AG09319 (cell line): ENCODE measurements around the gene CAPZA1.

Source experiments
- DNase-seq: peaks from one replicate; pipeline ENCODE4 v3.0.0-alpha.2; 2010; ENCODE audit warnings: low read depth; ENCODE audit errors: extremely low read depth
- TF ChIP-seq, protein P1 (sequence below): IDR thresholded peaks from 2 replicates; pipeline ENCODE4 v1.5.1; 2011; ENCODE audit warnings: low read depth, mild to moderate bottlenecking, inconsistent platforms, low read length, moderate library complexity

The CAPZA1 gene

DNA sequence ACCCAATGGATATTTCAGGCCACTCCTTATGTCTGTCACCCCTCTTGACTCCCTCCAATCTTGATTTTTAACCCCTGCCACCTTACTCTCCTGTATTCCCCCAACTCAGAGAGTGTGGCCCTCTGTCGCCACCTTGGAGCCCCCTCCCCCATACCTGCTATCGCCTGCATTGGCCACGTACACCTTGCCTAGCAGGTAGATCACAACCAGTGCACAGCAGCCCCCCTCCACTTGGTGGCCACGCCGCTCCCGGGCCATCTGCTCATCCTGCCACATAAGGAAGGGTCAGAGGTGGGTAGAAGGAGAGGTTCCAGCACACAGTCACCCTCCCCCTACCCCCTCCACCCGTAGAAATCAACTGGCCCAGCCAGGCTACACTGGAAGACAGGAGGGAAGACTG is 92.6 kb downstream of the CAPZA1 start:
- no peak for DNase-seq
- TF ChIP-seq, protein P1, sequence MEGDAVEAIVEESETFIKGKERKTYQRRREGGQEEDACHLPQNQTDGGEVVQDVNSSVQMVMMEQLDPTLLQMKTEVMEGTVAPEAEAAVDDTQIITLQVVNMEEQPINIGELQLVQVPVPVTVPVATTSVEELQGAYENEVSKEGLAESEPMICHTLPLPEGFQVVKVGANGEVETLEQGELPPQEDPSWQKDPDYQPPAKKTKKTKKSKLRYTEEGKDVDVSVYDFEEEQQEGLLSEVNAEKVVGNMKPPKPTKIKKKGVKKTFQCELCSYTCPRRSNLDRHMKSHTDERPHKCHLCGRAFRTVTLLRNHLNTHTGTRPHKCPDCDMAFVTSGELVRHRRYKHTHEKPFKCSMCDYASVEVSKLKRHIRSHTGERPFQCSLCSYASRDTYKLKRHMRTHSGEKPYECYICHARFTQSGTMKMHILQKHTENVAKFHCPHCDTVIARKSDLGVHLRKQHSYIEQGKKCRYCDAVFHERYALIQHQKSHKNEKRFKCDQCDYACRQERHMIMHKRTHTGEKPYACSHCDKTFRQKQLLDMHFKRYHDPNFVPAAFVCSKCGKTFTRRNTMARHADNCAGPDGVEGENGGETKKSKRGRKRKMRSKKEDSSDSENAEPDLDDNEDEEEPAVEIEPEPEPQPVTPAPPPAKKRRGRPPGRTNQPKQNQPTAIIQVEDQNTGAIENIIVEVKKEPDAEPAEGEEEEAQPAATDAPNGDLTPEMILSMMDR: no peak

DNA sequence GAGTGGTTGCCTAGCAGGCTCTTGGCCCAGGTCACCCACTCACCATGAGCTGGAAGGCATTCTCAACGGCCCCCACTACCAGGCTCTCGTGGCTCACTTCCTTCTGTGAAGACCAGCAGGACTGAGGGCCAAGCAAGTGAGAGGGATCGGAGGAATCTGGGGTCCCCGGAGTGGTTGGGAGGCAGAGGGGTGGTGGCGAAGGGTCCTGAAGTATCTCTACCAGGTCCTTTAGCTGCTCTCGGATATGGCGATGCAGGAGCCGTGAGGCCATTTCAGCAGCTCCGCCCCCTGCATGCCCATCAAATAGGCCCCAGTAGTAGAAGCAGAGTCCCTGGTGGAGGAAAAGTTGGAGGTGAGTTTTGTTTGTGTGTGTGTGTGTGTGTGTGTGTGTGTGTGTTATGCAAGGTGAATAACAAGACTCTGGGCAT is 93.1 kb downstream of the CAPZA1 start:
- TF ChIP-seq, protein P1: no peak
- DNase-seq: no peak

DNA sequence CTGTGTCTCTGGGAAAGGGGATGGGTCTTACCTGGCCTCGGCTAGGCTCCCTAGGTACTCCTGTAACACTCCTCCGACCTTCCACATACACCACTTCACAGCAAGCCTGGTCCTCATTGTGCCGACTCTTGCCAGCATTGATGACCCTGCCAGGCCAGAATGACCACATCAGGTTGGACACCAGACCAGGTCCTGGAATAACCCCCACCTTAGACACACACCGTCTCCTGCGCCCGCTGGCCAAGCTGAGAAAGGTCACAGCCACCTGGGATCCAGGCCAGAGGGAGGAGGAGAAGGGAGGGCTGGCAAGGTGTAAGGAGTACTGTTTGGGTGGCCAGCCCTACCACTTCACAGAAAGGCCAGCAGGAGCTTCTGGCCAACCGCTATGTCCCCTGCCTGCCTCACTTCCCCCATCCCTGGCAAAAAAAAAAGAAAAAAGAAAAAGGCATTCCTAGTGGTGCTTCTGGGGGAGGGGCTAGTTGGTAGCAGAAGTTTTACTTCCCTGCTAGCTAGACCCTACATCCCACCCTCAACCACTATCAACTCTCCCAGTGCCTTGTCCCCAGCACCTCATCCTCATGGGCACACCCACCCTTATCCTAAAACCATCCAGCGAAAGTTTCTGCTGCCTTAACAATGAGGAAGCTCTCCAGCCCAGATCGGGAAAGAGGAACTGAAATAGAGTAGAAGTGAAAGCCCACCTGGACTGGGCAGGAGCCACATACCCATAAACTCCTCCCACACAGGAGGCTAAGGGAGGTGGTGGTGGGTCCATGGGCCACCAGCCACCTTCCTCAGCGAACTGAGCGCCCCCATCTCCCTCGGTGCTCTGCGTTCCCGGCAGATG is 94.1 kb downstream of the CAPZA1 start:
- DNase-seq: no peak

DNA sequence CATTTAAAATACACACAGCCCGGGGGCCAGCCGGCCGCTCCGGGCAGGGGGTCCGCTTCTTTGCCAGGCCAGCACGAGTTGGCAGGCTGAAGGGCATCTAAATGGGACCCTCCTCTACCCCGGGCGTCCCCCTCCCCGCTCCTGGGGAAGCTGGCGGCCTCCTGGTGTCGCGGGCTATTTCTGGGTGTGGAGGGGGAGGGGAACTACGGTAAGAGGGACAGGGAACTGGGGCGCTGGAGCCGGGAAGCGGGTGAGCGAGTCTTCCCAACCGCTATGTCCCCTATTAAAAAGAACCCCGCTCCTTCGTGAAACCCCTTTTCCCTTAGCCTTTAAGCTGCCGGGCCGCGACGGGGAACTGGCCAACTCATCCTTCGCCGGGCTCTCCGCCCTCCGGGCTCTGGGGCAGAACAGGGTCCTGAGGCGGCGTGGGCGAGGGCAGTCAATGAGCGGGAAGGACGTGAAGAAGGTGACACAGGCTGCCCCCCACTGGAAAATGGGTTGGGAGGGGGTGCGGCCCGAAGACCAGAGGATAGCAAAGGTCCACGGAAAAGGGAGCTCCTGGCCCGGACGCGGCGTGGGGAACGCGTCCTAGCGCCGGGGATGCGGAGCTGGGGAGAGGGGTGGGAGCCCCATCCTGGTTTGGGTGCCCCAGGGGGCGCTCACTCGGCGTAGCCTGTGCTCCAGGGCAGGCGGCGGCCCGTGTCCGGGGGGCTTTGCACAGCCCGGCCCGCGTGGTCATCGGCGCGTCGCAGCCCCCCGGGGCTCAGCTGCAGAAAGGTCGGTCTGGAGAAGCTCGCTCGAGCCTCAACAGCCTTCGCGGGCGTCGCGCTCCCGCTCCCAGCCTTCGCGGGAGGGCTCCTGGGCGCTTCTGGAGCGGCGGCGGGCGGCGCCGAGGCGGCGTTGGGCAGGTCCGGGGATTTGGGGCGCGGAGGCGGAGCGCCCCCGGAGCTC is 95.0 kb downstream of the CAPZA1 start:
- no peak for DNase-seq
- TF ChIP-seq, protein P1: peak; percentile 2; the same call in 1 of the 2 replicates

More for the DNA sequence above, 94.1 kb downstream of the CAPZA1 start:
- TF ChIP-seq, protein P1: no peak

DNA sequence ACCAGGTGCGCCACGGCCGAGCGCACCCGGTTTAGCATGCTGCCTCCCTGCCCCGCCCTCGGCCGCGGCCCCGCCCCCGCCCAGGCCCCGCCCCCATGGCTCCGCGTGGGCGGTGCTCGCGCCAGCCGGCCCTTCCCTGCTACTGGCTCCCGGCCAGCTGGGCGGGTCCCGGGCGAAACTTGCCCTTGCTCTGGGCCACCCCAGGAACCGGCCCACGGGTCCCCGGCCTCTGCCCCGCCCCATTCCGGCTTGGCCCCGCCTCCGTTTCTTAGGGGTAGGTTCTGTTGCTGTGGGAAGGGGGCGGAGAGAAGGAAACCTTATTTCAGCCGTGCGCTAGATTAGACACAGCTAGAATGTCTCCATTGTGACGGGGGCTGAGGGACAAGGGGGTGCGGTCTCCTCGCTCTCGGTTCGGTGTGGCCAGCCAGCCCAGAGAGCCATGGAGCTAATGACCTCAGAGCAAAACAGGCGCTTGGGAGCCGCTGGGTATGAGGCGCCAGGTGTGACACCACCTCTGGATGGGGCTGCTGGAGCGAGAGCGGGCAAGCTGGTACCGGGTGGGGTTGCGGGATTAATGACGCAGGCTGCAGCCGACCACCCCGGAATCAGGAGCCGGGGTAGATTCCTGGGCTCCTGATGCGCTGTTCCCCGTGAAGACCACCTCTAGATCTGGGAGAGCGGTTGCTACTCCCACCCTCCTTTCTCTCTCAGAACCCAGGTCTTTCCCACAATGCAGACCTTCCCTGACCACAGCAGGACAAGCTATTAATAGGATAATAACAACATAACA is 95.8 kb downstream of the CAPZA1 start, which contains the start of gene PPM1J:
Gene PPM1J, minus strand, starts transcription at position 69 of the 790 bp plus-strand sequence. Its CDS starts 31 bp downstream, at position 38.
- peak; percentile 70 for DNase-seq
- TF ChIP-seq, protein P1: no peak

DNA sequence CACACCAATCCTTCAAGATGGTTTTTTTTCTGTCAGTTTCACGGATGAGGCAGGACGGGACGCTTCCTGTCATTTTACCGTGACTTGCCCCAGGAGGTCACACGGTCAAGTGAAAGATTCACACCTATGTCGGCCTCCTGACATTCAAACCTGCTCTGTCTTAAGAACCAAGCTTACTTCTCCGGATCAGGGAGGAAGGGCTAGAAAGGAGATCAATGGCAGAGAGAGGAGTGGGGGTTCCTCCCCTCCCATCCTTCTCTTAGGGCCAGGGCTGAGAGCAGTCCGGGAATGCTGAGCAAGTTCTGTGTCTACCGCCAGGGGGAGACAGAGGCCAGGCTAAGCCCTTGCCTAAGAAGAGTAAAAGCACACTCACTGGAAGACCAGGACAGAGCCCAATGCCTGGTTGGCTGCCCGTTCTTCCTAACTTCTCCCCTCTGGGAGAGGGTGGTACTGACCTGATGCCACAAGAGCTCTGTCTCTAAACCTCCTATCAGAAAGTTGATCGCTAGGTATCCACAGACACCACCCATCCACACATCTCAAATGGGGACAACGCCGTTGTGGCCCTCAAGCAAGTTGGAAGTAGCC is 96.6 kb downstream of the CAPZA1 start:
- peak; percentile 79 for DNase-seq
- TF ChIP-seq, protein P1: peak; percentile 96
